ENCODE results near the gene PLA2G4E.

PLA2G4E gene

DNA sequence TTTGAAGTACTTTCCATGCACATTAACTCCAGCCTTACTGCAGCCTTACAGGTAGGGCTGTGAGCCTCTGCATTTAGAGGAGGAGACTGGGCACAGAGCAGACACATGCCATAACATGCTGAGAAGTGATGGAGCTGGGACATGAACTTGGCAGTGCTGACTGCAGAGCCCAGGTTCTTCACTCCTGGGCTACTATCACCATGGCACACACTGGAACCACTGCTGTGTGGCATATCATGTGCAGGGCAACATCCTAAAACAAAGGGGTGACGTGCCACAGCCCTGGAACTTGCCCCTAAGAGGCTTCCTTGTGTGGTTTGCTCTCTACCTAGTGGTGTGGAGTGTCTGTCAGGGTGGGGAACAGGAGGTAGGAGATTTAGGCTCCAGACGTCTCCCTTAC is 73.9 kb downstream of the PLA2G4E start:
- in situ Hi-C loops (cut with HindIII; ENCODE audit: low sequenced_read_pairs) = no loop called here
- no peak for DNase-seq (ENCODE audit: low read depth, low spot score)
- H3K4me3 ChIP-seq (ENCODE audit: low read depth, low read length) = no peak overlapping the region
- TF ChIP-seq, protein P1, sequence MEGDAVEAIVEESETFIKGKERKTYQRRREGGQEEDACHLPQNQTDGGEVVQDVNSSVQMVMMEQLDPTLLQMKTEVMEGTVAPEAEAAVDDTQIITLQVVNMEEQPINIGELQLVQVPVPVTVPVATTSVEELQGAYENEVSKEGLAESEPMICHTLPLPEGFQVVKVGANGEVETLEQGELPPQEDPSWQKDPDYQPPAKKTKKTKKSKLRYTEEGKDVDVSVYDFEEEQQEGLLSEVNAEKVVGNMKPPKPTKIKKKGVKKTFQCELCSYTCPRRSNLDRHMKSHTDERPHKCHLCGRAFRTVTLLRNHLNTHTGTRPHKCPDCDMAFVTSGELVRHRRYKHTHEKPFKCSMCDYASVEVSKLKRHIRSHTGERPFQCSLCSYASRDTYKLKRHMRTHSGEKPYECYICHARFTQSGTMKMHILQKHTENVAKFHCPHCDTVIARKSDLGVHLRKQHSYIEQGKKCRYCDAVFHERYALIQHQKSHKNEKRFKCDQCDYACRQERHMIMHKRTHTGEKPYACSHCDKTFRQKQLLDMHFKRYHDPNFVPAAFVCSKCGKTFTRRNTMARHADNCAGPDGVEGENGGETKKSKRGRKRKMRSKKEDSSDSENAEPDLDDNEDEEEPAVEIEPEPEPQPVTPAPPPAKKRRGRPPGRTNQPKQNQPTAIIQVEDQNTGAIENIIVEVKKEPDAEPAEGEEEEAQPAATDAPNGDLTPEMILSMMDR (IDR thresholded peaks at IDR 0.05; ENCODE audit: low read depth, low read length) = no peak

DNA sequence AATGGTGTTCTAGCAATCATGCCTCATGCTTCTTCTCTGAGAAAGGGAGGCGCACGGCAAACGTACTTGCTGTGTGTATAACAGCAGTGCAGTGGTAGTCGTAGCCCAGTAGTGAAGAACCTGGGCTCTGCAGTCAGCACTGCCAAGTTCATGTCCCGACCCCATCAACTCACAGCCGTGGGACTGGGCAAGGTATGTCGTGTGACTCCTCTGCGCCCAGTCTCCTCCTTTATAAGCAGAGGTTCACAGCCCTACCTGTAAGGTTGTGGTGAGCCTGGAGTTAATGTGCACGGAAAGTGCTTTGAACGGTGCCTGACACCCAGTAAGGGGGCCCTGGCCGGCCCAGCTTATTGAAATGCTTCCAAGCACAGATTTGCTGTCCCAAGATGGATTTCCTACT is 75.1 kb downstream of the PLA2G4E start:
- no peak overlapping the region for H3K4me3 ChIP-seq (ENCODE audit: low read depth, low read length)
- in situ Hi-C loops (cut with HindIII; ENCODE audit: low sequenced_read_pairs) = no loop called here
- DNase-seq (ENCODE audit: low read depth, low spot score) = no peak
- TF ChIP-seq, protein P1 (IDR thresholded peaks at IDR 0.05; ENCODE audit: low read depth, low read length) = no peak

DNA sequence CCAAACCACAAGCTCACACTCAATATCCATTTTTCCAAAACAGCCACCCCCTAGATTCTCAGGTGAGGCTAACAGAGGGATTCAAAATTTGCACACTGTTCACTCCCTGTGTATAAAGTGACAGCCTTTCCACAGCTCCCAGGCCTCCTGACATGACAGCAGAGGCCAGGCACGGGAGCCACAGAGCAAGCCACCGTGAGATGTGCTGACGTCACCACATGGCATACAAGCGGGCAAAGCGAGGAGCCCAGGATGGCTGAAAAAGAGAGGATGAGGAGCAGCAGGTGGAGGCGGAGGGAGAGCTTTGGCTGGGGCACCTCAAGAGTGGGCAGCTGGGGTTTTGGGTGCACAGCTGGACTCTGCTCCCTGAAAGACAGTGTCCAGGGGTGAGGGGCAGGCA is 75.6 kb downstream of the PLA2G4E start:
- in situ Hi-C loops (cut with HindIII; ENCODE audit: low sequenced_read_pairs) = no loop called here
- no peak overlapping the region for H3K4me3 ChIP-seq (ENCODE audit: low read depth, low read length)

GRCh38 chr15:41944313-41944940 is 76.4 kb downstream of the PLA2G4E start:
- in situ Hi-C loops (cut with HindIII; ENCODE audit: low sequenced_read_pairs) = no loop called here
- peak; percentile 94 for DNase-seq (ENCODE audit: low read depth, low spot score)
- no peak overlapping the region for H3K4me3 ChIP-seq (ENCODE audit: low read depth, low read length)
- TF ChIP-seq, protein P1 (IDR thresholded peaks at IDR 0.05; ENCODE audit: low read depth, low read length) = no peak

More for the DNA sequence above, 75.6 kb downstream of the PLA2G4E start:
- DNase-seq (ENCODE audit: low read depth, low spot score) = no peak
- TF ChIP-seq, protein P1 (IDR thresholded peaks at IDR 0.05; ENCODE audit: low read depth, low read length) = no peak

GRCh38 chr15:41943543-41944312 is 77.1 kb downstream of the PLA2G4E start:
- TF ChIP-seq, protein P1 (IDR thresholded peaks at IDR 0.05; ENCODE audit: low read depth, low read length) = no peak
- no peak for DNase-seq (ENCODE audit: low read depth, low spot score)
- H3K4me3 ChIP-seq (ENCODE audit: low read depth, low read length) = no peak overlapping the region
- in situ Hi-C loops (cut with HindIII; ENCODE audit: low sequenced_read_pairs) = no loop called here

DNA sequence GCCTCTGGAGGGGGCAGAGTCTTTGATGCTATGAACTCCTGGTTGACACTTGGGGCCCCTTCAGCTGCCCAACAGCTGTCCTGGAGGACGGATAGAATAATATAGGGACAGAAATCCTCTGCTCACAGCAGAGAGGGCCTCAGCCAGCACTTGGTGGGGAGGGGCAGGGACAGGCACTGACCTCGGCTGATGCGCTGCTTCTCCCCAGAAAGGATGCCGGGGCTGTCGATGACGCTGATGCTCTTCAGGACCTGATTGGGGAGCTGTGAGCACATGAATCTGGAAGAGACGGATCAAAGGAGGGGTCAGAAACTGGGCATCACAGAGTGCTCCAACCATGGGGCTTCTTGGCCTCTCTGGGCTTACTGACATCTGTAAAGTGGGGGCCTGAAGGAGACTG is 78.0 kb downstream of the PLA2G4E start:
- in situ Hi-C loops (cut with HindIII; ENCODE audit: low sequenced_read_pairs) = no loop called here

More for the DNA sequence above, 78.0 kb downstream of the PLA2G4E start:
- H3K4me3 ChIP-seq (ENCODE audit: low read depth, low read length) = no peak overlapping the region
- TF ChIP-seq, protein P1 (IDR thresholded peaks at IDR 0.05; ENCODE audit: low read depth, low read length) = no peak
- DNase-seq (ENCODE audit: low read depth, low spot score) = no peak
